IMR-90 (cell line): Measurements from ENCODE around the gene ZC3H12D. TPM values are rescaled to one million over a fixed set of nuclear protein-coding genes. Genes with fewer than 3 reads are reported as not detected.

ENCODE experiments used
- ATAC-seq: fragments of 200-7000 bp; cut with Tn5 transposase; 2 replicates; pipeline ENCODE4 v1.9.1; 2020; ENCODE audit warnings: low read depth, mild to moderate bottlenecking, moderate library complexity
- BruUV-seq: library from RNA; stranded (reverse); fragments of 400-500 nt; replicated peaks from 2 replicates; lab custom pipeline; 2021; lab: Mats Ljungman, UMichigan
- CTCF ChIA-PET: fragments of 300-600 bp; formaldehyde crosslinking; extraction: SDS; loops from one replicate; lab custom pipeline; 2021; ENCODE audit warnings: antibody characterized with exemption; lab: Yijun Ruan, JAX
- POLR2A ChIA-PET: fragments of 300-600 bp; sonication (Branson Sonifier 250); formaldehyde crosslinking; loops from one replicate; lab custom pipeline; 2022; ENCODE audit warnings: antibody characterized with exemption; ENCODE audit not compliant: unreplicated experiment; lab: Charles Lee
- DNase-seq: peaks from one replicate; pipeline ENCODE4 v3.0.0; 2013
- H2AFZ ChIP-seq: replicated peaks from 2 replicates; pipeline ENCODE3; 2013; ENCODE audit warnings: low read length, mild to moderate bottlenecking; ENCODE audit not compliant: poor library complexity
- H2AK5ac ChIP-seq: 2 replicates; pipeline ENCODE4 v1.6.1; 2013; ENCODE audit warnings: low read depth, low read length, inconsistent platforms
- H2AK9ac ChIP-seq: replicated peaks from 2 replicates; pipeline ENCODE3; 2013; ENCODE audit warnings: mild to moderate bottlenecking, low read depth, low read length, moderate library complexity; ENCODE audit not compliant: poor library complexity
- H2BK120ac ChIP-seq: 2 replicates; pipeline ENCODE4 v1.6.1; 2013; ENCODE audit warnings: low read depth, low read length, inconsistent platforms
- H2BK15ac ChIP-seq: 3 replicates; pipeline ENCODE4 v1.6.1; 2013; ENCODE audit warnings: low read depth, low read length, inconsistent platforms
- H2BK20ac ChIP-seq: 2 replicates; pipeline ENCODE4 v1.6.1; 2013; ENCODE audit warnings: low read depth, mild to moderate bottlenecking, inconsistent platforms, low read length, moderate library complexity
- H2BK5ac ChIP-seq: 2 replicates; pipeline ENCODE4 v1.6.1; 2013; ENCODE audit warnings: mild to moderate bottlenecking, low read depth, low read length, inconsistent platforms; ENCODE audit not compliant: poor library complexity, severe bottlenecking
- H3K14ac ChIP-seq: replicated peaks from 2 replicates; pipeline ENCODE4 v1.6.1; 2013; ENCODE audit warnings: low read depth, low read length, inconsistent platforms
- H3K18ac ChIP-seq: 2 replicates; pipeline ENCODE4 v1.6.1; 2013; ENCODE audit warnings: low read depth, low read length, control low read depth
- H3K23ac ChIP-seq: 2 replicates; pipeline ENCODE4 v1.6.1; 2013; ENCODE audit warnings: low read depth, low read length, inconsistent platforms
- H3K27ac ChIP-seq: 2 replicates; pipeline ENCODE4 v1.5.1; 2013; ENCODE audit warnings: mild to moderate bottlenecking, control low read depth, low read length; ENCODE audit not compliant: insufficient read depth
- H3K27me3 ChIP-seq: 2 replicates; pipeline ENCODE4 v1.6.1; 2013; ENCODE audit warnings: low read length; ENCODE audit not compliant: control insufficient read depth, insufficient read depth
- H3K36me3 ChIP-seq: 2 replicates; pipeline ENCODE4 v1.6.1; 2013; ENCODE audit warnings: low read length, mixed read lengths; ENCODE audit not compliant: control insufficient read depth, insufficient read depth
- H3K4ac ChIP-seq: 2 replicates; pipeline ENCODE4 v1.6.1; 2013; ENCODE audit warnings: low read depth, low read length, inconsistent platforms
- H3K4me1 ChIP-seq: 2 replicates; pipeline ENCODE4 v1.6.1; 2013; ENCODE audit warnings: low read length, mixed read lengths; ENCODE audit not compliant: control insufficient read depth, insufficient read depth
- H3K4me2 ChIP-seq: 2 replicates; pipeline ENCODE4 v1.6.1; 2013; ENCODE audit warnings: low read depth, mild to moderate bottlenecking, control low read depth, low read length, moderate library complexity
- H3K4me3 ChIP-seq: 2 replicates; pipeline ENCODE4 v1.5.1; 2013; ENCODE audit warnings: low read depth, mild to moderate bottlenecking, control low read depth, low read length, moderate library complexity; ENCODE audit not compliant: insufficient read depth
- H3K56ac ChIP-seq: 2 replicates; pipeline ENCODE4 v1.6.1; 2013; ENCODE audit warnings: low read length, inconsistent platforms; ENCODE audit not compliant: insufficient read depth; ENCODE audit errors: extremely low read depth
- H3K79me1 ChIP-seq, 2 experiments: 2 replicates each; pipeline ENCODE4 v1.6.1; 2013; ENCODE audit warnings: low read length in 2 of 2, inconsistent platforms in 1 of 2, low read depth in 1 of 2
- H3K9ac ChIP-seq: 2 replicates; pipeline ENCODE4 v1.6.1; 2013; ENCODE audit warnings: low read depth, low read length, control low read depth
- H3K9me1 ChIP-seq: 2 replicates; pipeline ENCODE4 v1.6.1; 2013; ENCODE audit warnings: low read length, inconsistent platforms; ENCODE audit not compliant: insufficient read depth
- H3K9me3 ChIP-seq: 2 replicates; pipeline ENCODE4 v1.6.1; 2013; ENCODE audit warnings: low read length; ENCODE audit not compliant: control insufficient read depth, insufficient read depth
- H4K20me1 ChIP-seq: 2 replicates; pipeline ENCODE4 v1.6.1; 2013; ENCODE audit warnings: low read length, inconsistent platforms; ENCODE audit not compliant: insufficient read depth
- H4K5ac ChIP-seq: 2 replicates; pipeline ENCODE4 v1.6.1; 2013; ENCODE audit warnings: mild to moderate bottlenecking, low read depth, low read length, control low read depth
- H4K8ac ChIP-seq, 2 experiments: 2 replicates each; pipeline ENCODE4 v1.6.1; 2013; ENCODE audit warnings: low read depth in 2 of 2, low read length in 2 of 2, control low read depth in 1 of 2, inconsistent platforms in 1 of 2
- H4K91ac ChIP-seq: 2 replicates; pipeline ENCODE4 v1.6.1; 2013; ENCODE audit warnings: low read depth, low read length, inconsistent platforms; ENCODE audit not compliant: insufficient read depth
- BHLHE40 ChIP-seq: fragments of 150-350 bp; IDR thresholded peaks from 2 replicates; pipeline ENCODE4 v1.6.1; 2016; ENCODE audit warnings: mild to moderate bottlenecking, low read depth, low read length
- POLR2A ChIP-seq: IDR thresholded peaks from 2 replicates; pipeline ENCODE4 v1.6.1; 2012; ENCODE audit warnings: mild to moderate bottlenecking, low read depth, low read length
- SMC3 ChIP-seq: fragments of 150-350 bp; IDR thresholded peaks from 2 replicates; pipeline ENCODE4 v1.6.1; 2016; ENCODE audit warnings: low read depth, mild to moderate bottlenecking, antibody characterized with exemption, low read length, moderate library complexity
- WGBS, 2 experiments: methylation state at CpG; one replicate each; pipeline versions ENCODE4 v1.1.5 to v1.1.7; 2013; ENCODE audit warnings: missing lambda C conversion rate in 2 of 2; ENCODE audit not compliant: insufficient read length in 1 of 2; ENCODE audit errors: extremely low coverage in 2 of 2; 5-methylcytosine and 5-hydroxymethylcytosine counted together
- dilution Hi-C: fragments of 300-500 bp; cut with HindIII; formaldehyde crosslinking; loops from one replicate; pipeline ENCODE4 v1.14.3; 2018; ENCODE audit warnings: low sequenced_read_pairs; ENCODE audit not compliant: unreplicated experiment
- in situ Hi-C: fragments of 300-500 bp; cut with MboI; formaldehyde crosslinking; loops from 3 replicates; pipeline ENCODE4 v1.14.3; 2019; ENCODE audit warnings: low sequenced_read_pairs, inconsistent platforms, mixed read lengths
- intact Hi-C: fragments of 100-400 bp; cut with micrococcal nuclease; formaldehyde crosslinking; loops from 2 replicates; pipeline ENCODE4 v1.10.0; 2022
- polyA plus RNA-seq, 3 experiments: library from polyadenylated mRNA; depleted of rRNA; stranded (reverse); fragments of >200 nt; gene quantifications; 2 replicates each; pipeline ENCODE4 v1.2.3, GENCODE V29; 2012; ENCODE audit warnings: low replicate concordance in 1 of 3
- total RNA-seq: library from RNA; depleted of rRNA; stranded (reverse); fragments of >200 nt; gene quantifications from 2 replicates; pipeline ENCODE4 v1.2.3, GENCODE V29; 2012

Gene ZC3H12D
- total and polyA plus RNA-seq, 2 of the 4 experiments (the other 2 are of a cell fraction): under 0.01 to 0.12 TPM

DNA sequence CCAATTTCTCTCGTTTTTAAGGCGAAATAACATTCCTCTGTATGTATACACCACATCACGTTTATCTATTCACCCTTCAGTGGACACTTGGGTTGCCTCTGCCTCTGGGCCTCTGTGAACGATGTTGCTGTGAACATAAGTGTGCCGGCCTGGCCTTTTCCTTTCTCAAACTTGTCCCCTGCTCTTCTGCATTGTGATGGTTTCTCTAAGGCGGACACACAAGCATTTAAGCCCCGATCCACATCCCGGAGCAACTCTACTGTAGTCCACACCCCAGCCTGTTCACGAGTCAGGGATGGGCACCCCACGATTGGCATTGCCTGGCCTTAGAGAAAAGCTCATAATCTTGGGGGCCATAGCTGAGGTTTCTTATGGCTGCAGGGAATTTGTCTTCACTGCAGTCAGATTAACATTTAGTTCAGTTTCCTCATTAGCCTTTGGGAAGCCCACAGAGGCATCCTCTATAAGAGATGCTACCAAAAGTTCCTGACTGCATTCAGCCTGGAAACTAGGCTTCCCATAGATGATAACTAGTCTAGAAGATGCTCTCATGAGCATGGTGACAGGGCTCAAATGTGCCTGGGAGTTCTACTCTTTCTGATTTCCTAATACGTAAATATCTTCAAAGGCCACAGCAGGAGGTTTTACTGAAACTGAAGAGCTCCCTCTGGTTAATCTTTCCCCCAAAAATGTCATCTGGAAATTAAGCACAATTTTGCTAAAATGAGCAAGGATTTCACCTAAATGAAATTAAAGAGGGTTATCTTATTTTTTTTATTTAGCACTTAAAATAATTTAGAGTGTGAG, 762 bp downstream of the ZC3H12D start:
- in situ Hi-C loops: no loop called here
- Histone ChIP-seq H3K23ac (no peak overlapping the region), H2AFZ (no peak overlapping the region)

More for the DNA sequence above, 762 bp downstream of the ZC3H12D start:
- ChIA-PET POLR2A (no interaction called here), CTCF (no interaction called here)
- H2BK120ac ChIP-seq: no peak overlapping the region
- no peaks in the 10 kb centered on the region for H3K9me3 ChIP-seq
- no peak overlapping the region for H2BK5ac ChIP-seq
- no peak overlapping the region for H4K5ac ChIP-seq
- H3K4me1 ChIP-seq: peaks cover 5% of the 10 kb centered on the region; the same call in 1 of the 2 replicates
- no TSS peak for BruUV-seq
- TF ChIP-seq BHLHE40 (no peak), POLR2A (no peak), SMC3 (no peak)
- no peaks in the 10 kb centered on the region; the same call in 1 of the 2 replicates for H3K9me1 ChIP-seq
- no peak overlapping the region for H4K91ac ChIP-seq
- H3K27me3 ChIP-seq: no peaks in the 10 kb centered on the region; the same call in 1 of the 2 replicates
- no peak overlapping the region for H2BK15ac ChIP-seq
- no peak overlapping the region for H3K9ac ChIP-seq
- no peak overlapping the region for H3K56ac ChIP-seq
- H3K79me1 ChIP-seq: no peaks in the 10 kb centered on the region
- no peak overlapping the region for H2AK9ac ChIP-seq
- dilution Hi-C loops: no loop called here
- no peak overlapping the region for H3K18ac ChIP-seq
- no peak for ATAC-seq
- H4K8ac ChIP-seq: no peak overlapping the region
- no peak overlapping the region for H2BK20ac ChIP-seq
- no peak overlapping the region for H3K4ac ChIP-seq
- no peaks in the 10 kb centered on the region for H3K36me3 ChIP-seq
- DNase-seq: no peak
- no peak overlapping the region for H3K4me2 ChIP-seq
- no peak overlapping the region for H3K14ac ChIP-seq
- no peak overlapping the region for H3K27ac ChIP-seq
- WGBS, 2 experiments: 90% methylated on average over 4 of the region's 11 CpGs; no CpG with 5 or more reads in 1 of the 2 experiments
- H2AK5ac ChIP-seq: no peak overlapping the region
- intact Hi-C loops: no loop called here
- H4K20me1 ChIP-seq: no peaks in the 10 kb centered on the region
- no peak overlapping the region for H3K4me3 ChIP-seq
